ENCODE data around the gene SVOP.
A peak's percentile ranks its signal among the peaks of the same experiment; 100 is the strongest.
"Not testable (repeated sequence)": the region's sequence is repeated elsewhere in the genome, so short reads cannot be mapped to it uniquely, and the experiment has no call there.

The SVOP gene

DNA sequence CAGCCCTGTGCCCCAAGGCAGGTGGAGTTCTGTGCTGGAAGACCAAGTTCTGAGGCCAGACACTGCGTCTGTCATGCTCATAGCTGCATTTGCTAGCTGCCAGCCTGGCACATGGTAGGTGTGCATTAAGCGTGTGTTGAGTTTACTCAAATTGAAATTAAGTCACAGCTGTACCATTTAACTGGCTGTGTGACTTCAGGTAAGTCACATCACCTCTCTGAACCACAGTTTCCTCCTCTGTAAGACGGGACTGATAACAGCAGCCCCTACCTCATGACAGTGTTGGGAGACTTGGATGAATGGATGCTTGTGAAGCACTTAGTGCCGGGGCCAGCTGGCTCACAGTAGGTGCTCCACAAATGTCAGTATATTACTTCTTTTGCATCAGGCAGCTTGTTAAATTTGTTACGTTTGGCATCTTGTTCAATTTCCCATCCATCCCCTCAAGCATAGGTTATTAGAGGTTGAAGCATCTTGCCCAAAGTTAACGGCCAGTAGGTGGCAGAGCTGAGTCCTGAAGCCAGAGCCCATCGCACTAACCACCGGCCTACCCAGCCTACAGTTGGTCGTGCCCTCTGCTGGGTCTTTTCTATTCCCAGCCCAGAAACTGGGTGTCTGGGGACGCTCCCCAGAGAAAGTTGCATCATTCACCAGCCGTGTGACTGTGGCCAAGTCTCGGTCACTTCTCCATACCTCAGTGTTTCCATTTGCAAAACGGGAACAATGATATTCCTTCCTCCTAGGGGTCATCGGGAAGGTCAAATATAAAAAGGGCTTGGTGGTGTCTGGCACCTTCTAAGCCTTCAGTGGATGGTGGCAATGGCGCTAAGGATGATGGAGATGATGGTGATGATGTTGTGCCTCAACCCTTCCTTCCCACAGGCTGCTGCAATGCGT, 136.5 kb downstream of the SVOP start:
- peak; percentile 3 for DNase-seq (ENCODE audit: low read depth)

DNA sequence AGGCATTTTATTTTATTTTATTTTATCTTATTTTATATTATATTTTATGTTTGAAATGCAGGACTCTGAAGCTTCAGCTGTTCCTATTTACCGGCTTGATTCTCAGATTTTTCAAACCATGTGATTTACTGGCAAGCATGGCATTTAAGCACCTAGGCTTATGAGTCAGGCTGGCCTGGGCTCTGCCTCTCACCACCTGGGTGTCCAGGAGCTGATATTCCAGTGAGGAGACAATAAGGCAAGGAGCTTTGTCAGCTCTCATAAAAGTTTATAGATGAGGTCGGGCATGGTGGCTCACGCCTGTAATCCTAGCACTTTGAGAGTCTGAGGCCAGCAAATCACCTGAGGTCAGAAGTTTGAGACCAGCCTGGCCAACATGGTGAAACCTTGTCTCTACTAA, 138.9 kb downstream of the SVOP start:
- no peak for DNase-seq (ENCODE audit: low read depth)

DNA sequence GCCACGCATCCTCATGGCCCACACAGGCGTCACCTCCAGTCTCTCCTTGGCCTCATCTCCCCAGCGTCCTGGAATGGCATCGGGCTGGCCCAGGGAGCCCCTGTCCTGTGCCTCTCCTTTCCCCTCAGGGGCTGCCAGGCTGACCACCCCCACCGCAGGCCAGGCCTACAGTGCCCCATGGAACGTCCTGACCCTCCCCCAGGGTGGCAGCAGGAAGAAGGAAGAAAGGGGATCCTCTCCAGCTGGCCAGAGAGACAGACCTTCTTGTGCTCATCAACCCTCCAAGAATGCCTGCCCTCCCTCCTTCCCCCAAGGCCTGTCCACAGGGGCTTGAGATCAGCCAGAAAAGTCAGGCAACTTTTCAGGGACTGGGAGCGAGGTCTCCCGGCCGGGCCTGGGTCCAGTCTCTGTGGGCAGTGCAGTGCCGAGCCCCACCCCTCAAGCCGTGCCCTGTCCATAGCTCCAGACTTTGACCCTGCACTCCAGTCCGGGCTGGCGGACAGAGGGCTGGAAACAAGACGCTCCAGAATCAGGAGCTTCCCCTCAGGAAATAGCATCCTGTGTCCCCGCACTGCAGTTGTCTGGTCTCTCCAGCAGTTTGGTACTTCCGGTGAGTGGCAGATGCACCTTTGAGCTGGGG, 141.1 kb downstream of the SVOP start, which contains the start of gene DAO:
Gene DAO (plus strand): TSS at position 478 of the 640 bp plus-strand sequence. CDS start 4,915 bp downstream, outside the sequence.
- DNase-seq (ENCODE audit: low read depth), result no peak

DNA sequence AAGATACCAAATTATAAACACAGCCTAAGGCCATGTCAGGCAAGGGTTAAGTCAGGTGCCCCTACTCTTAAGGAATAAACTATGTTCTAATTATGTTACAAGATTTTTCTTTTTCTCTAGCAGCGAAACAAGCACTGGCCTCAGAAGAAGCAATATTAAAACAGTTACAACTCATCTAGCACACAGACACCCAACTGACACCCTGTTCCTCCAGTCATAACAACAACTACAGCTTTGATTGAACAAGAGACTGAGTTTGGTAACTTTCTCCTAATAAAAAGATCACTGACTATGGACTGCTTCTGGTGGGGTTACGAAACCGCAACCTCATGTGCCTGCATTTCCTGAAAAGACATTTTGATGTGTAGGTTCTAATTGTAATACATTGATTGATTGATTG, 144.3 kb downstream of the SVOP start:
- no peak for DNase-seq (ENCODE audit: low read depth)

DNA sequence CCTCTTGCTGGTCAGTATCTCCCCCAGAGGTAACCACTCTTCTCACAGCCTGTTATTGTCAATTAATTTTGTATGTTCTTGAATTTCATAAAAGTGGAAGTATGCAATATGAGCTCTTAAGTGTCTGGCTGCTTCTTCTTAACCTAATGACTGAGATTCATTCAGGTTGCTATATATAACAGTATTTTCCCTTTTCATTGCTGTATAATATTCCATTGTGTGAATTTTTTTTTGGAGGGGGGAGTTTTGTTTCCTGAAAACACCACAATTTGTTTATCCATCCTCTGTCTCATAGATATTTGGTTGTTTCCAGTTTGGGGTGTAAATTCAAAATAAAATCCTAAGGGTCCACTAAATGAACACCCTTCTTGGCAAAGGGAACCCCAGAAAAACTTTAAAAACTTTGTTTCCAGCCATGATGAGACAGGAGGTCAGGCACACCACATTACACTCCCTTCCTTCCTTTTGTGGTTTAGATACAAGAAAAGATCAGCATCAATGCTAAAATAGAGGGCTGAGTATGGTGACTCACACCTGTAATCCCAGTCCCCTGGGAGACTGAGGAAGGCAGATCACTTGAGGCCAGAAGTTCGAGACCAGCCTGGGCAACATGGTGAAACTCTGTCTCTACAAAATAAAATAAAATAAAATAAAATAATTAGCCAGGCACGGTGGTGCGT, 145.0 kb downstream of the SVOP start:
- DNase-seq (ENCODE audit: low read depth), result no peak

DNA sequence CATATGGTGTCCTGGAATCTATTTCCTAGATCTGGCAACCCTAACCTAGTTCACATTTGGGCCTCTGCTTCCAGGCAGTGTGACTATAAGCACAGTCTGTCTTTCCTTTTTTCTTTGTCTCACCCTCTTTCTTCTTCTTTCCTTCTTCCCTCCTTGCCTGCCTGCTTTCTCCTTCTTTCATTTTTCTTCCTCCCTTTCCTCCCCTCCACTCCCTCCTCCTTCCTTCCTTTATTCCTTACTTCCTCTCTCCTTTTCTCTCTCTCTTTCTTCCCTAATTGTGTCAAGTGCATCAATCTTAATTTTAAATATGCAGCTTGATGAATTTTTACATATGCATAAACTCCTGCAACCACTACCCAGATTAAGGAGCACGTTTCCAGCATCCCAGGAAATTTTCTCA, 145.6 kb downstream of the SVOP start:
- no peak for DNase-seq (ENCODE audit: low read depth)

DNA sequence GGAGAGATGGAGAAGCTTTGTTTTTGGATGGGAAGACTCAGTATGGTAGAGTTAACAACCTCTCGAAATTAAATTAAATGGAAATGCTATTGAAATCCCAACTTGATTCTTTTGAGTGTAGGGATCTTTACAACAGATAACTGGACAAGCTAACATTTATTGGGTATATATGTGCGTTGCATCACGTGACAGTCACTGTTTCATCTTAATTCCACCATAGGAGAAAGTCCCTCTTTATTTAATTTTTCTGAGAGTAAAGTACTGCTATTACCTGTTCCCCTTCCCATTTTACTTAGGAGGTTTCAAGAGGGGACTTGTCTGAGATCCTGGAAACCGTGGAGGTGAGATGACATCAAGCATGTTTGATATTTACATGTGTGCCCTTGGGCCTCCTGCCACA, 152.1 kb downstream of the SVOP start:
- no peak for DNase-seq (ENCODE audit: low read depth)

DNA sequence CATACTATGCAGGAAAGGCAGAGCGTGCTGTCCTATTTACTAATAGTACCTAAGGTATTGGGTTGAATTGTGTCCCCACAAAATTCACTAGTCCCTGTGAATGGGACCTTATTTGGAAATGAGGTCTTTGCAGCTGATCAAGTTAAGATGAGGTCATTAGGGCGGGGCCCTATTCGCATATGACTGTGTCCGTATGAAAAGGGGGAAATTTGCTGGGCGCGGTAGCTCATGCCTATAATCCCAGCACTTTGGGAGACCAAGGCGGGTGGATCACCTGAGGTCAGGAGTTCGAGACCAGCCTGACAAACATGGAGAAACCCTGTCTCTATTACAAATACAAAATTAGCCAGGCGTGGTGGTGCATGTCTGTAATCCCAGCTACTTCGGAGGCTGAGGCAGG, 154.8 kb downstream of the SVOP start:
- DNase-seq (ENCODE audit: low read depth), result not testable (repeated sequence)

DNA sequence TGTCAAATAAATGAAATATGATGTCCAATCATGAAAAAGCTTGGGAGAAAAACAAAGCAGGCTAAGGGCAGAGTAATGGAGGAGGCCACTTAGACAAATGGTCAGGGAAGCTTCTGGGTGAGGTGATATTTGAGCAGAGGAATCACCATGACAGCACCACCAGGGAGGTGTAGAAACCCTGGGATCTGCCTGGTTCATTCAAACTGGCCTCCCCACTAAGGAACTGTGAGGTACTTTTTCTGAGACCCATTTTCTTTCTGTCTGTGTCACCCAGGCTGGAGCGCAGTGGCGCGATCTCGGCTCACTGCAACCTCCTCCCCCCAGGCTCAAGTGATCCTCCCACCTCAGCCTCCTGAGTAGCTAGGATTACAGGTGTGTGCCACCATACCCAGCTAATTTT, 155.7 kb downstream of the SVOP start:
- no peak for DNase-seq (ENCODE audit: low read depth)

DNA sequence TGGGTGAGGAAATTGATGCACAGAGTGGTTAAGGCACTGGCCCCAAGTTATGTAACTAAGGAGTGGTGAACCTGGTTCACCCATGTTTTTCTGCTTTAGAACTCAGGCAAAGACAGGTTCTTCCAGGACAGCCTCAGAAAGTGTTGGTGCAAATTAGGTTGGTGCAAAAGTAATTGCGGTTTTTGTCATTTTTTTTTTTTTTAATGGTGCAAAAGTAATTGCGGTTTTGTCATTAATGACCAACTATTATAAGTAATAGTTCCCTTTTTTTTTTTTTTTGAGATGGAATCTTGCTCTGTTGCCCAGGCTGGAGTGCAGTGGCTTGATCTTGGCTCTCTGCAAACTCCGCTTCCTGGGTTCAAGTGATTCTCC, 158.3 kb downstream of the SVOP start:
- no peak for DNase-seq (ENCODE audit: low read depth)

DNA sequence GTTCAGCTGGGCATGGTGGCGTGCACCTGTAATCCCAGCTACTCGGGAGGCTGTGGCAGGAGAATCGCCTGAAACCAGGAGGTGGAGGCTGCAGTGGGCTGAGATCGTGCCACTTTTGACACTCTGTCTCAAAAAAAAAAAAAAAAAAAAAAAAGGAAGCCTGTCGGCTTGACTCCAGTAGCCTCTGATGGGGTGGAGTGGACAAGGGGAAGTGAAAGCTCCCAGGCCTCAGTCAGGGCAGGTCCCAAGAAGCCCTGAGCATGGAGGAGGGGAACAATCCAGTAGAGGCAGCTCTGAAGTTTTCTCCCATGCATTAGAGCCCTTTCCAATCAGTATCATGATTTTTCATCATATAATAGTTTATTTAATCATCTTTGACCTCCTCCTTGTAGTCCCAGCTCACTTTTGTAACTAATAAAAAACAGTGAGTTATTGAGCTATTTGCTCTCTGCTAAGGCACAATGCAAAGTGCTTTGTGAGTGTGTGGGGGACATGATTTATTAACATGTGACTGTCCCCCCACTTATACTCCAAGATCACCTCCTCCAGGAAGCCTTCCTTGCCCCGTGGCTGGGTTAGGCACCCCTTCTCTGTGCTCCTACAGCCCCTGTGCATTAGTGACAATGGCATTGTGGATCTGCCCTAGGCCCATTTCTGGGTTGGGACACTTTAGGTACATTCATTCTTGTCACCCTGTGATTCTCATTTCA, 158.8 kb downstream of the SVOP start:
- no peak for DNase-seq (ENCODE audit: low read depth)

DNA sequence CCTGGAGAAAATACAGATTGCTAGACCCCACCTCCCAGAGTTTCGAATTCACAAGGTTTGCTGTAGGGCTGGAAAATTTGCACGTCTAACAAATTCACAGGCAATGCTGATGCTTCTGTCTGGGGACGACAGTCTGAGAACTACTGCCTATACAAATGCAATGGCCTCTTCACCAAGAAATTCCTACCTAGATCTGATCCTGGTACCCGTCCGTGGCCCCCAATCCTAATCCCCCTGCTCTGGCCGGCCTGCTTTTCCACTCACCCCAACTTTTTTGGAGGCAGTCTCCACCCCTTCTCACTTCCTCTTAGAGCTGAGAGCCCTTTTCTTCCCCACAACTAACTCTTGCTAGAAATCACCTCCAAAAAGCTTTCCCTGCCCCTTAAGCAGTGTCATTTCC, 160.4 kb downstream of the SVOP start:
- DNase-seq (ENCODE audit: low read depth), result no peak

DNA sequence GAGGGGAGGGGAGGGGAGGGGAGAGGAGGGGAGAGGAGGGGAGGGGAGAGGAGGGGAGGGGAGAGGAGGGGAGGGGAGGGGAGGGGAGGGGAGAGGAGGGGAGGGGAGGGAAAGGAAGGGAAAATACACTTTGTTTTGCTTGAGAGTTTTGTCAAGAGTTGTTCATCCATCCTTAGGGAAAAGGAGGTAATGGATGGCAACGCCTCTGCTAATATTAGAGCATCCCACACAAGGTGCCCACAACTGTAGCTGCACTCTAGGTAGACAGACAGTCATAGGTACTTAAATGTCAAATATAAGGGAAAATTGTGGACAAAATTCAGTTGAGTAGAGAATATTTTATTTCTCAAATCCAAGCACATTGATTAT, 161.0 kb downstream of the SVOP start:
- DNase-seq (ENCODE audit: low read depth), result no peak

DNA sequence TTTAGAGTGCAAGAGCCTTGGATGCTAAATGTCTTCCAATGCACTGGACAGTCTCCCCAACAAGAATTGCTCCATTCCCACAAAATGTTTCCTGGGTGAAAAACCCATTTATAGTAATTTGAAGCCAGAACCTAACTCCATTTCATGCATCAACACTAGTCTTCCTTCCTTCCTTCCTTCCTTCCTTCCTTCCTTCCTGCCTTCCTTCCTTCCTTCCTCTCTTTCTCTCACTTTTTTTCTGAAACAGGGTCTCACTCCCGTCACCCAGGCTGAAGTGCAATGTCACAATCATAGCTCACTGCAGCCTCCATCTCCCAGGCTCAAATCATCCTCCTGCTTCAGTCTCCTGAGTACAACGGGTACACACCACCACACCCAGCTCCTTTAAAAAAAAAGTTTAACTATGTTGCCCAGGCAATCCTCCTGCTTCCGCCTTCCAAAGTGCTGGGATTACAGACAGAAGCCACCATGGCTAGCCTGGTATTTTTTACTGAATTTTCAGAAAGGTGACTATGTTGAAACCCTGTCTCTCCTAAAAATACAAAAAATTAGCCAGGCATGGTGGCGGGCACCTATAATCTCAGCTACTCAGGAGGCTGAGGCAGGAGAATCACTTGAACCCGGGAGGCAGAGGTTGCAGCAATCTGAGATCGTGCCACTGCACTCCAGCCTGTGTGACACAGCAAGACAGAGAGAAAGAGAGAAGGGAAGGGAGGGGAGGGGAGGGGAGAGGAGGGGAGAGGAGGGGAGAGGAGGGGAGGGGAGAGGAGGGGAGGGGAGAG, 161.5 kb downstream of the SVOP start:
- not testable (repeated sequence) for DNase-seq (ENCODE audit: low read depth)

DNA sequence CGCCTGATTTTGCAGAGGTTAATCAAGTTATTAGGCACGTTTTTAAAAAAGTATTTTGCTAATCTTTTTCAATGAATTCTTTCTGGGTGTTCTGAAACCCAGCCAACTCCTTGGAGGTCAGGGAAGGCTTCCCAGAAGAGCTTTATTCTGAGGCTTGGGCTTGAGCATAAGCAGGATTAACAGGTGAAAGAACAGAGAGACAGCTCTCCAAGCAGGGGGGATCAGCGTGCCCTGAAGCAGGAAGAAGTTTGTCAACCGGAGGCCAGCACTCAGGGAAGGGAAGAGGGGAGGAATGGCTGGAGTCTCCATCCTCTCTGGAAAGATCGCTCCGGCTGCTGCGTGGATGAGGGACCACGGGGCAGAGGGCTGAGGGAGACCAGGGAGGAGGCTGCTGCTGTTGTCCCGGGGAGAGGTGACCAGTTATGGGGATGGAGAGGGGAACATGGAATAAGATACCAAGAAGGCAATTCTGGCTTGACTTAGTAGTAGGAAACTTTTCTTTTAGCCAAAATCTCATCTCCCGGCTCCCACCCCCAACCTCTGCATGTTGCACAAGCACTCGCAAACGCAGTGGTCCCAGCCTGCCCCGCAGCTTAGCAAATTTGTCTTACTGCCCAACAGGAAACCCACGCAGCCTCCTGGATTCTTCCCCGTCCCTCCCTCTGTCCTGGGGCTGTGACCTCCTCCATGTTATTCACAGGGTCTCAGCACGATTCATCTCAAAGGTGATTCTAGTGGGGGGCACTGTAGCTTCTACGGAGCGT, 162.4 kb downstream of the SVOP start:
- no peak for DNase-seq (ENCODE audit: low read depth)
